Stimulated activated CD4-positive, alpha-beta T cell treated with anti-CD3 and anti-CD28 coated beads, Interleukin-1b, Interleukin-23, amount 100 ng/mL, for 4 hours (primary cell): Measurements from ENCODE around the gene RPL19.
"Not testable (repeated sequence)": the region's sequence is repeated elsewhere in the genome, so short reads cannot be mapped to it uniquely, and the experiment has no call there.

ENCODE experiments used
- DNase-seq, 2 donors: peaks; one replicate each; pipeline ENCODE4 v3.0.0-alpha.2; 2020; ENCODE audit warnings: low read depth in 2 of 2

Gene RPL19

GRCh38 chr17:39200070-39200879 lies at the start of gene RPL19:
TSS of gene RPL19 (plus strand) at chr17:39200283. CDS start at chr17:39200345, 62 bp downstream.
- peak; percentile 71 to 75 for DNase-seq

DNA sequence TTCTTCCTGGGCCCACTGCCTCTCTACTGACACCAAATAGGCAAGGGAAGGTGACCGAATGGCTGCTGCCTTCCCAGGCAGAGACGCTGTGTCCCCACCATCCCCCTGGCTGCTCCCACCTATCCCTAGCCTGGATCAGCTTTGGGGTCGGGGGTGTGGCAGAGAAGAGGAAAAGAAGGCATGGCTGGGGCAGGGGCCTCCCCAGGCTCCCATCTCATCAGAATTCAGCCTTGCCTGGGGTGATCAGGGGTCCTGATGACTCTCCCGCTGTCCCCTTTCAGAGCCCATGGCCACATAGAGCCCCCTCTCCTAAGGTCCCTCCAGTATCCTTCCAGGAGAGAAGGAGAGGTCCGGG lies 49.3 kb upstream of the RPL19 start:
- no peak for DNase-seq

DNA sequence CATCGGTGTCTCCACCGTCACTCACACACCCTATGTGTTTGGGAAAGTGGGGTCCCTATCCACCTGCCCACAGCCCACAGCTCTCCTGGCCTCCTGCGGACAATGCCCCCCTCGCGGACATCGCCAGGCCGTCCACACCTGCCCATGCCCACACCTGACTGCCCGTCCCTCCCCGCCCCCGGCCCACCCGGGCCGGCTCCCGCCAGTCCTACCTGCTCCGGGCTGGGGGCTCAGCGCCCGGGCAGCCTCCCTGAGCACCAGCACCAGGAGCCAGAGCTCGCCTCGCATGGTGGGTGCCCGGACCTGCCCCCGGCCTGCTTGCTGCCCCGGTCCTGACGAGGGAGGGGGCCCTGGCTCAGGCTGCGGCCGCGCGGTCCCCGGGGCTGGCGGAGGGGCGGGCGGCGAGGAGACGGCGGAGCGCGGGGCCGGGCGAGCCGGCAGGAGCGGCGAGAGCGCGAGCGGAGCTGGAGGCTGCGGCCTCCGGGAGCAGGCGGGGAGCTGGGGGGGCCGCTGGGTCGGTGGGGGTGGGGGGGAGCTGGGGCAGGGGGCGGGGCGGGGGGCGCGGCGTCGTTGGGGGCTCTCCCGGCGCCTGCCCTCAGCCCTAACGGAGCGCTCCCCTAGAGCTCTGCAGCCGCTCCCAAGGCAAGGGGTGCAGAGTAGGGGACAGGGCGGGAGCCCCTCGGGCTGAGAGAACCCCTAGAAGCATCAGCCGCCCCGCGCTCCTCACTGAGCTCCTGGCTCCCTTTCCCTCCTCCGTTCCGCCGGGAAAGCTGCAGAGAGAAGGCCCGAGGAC lies 48.7 kb upstream of the RPL19 start, which contains the start of gene PLXDC1:
Gene PLXDC1 (minus strand): TSS at position 488 of the 793 bp plus-strand sequence. CDS start 200 bp downstream, at position 288.
- DNase-seq: no peak

- DNase-seq: no peak
These were observed 47.9 kb upstream of the RPL19 start for GRCh38 chr17:39151943-39152818.

- DNase-seq: peak; percentile 91 to 97
These were observed 46.5 kb upstream of the RPL19 start for GRCh38 chr17:39153599-39154051.

DNA sequence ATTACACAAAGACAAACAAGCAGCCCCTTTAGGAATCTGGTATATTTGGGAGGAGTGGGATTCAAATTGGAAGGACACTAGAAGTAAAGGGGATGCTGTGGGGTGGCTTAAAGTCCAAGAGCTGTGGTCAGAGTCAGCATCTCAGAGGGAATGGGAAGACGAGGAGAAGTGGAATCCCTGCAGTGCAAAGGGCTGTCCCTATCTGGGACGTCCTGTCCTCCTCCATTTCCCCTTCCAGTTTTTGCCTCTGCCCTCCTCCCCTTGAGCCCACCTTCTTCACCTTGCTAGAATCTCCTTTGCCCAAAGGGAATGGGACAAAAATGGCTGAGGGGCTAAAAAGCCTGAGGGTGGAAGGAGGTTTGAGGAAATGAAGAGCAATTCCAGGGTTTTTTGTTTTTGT lies 44.4 kb upstream of the RPL19 start:
- no peak for DNase-seq

DNA sequence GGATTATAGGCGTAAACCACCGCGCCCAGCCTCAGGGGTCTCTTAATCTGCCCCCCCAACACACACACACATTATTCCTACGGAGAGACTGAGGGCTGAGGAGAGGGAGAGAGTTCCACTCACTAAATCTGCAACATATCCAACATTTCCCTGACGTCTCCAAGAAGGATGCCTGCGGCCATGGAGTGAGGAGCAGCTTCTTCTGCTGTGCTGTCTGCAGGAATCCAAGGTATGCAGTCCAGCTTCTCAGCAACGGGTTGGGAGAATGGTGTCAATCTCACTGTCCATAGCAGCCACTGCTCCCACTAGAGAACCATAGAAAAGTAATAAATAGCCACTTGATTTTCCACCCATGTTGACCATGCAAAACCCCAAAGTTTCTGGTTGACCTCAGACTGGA lies 43.6 kb upstream of the RPL19 start:
- DNase-seq: no peak

- no peak for DNase-seq
These were observed 41.5 kb upstream of the RPL19 start for GRCh38 chr17:39158623-39159022.

GRCh38 chr17:39161962-39162361 lies 38.1 kb upstream of the RPL19 start:
- no peak for DNase-seq

DNA sequence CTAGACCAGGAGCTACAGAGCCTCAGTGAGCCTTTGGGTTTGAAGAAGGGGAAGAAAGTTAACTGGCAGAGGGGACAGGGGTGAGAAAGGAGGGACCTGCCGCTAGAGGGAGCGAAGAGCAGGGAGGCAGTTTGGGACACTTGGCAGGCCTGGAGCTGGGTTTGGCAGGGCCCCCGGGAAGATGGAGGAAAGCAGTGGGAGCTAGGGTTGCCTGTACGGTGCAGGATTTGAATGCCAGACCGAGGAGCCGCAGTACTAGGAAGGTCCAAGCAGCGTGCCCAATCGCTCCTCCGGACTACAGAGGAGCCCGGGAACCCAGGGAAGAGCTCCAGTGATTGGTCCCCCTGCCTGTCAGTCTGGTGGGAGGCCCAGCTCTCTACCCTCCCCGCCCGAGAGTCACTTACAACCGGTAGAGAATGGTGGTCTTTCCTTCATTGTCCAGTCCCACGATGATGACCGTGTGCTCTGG lies 35.4 kb upstream of the RPL19 start:
- peak; percentile 56 to 65 for DNase-seq

GRCh38 chr17:39165178-39165840 lies 34.8 kb upstream of the RPL19 start:
- DNase-seq: no peak

DNA sequence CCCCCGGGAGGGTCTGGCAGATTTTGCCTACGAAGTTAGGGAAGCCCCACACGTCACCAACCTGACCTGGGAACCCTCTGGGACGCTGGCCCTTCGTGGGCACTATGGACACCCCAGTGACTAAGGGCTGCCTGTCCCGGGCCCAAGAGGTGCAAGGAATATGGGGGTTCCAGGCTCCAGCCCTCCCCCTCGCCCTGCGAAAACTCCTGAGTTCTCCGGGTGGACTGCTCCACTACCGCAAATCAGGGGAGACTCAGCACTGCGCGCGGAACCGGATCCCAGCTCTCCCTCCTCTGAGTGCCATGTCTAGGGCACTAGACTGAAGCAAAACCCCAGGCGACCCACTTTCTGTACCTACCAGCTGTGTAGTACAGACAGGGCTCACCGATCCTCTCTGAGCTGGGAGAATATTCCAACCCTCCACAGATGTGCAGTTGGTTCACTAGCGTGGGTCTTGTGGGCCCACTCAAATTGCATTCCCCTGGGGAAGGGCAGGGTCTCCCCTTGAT lies 34.2 kb upstream of the RPL19 start, which contains the start of gene ARL5C:
Gene ARL5C (minus strand): TSS at position 321 of the 509 bp plus-strand sequence. CDS start 401 bp downstream, outside the sequence.
- DNase-seq: no peak

DNA sequence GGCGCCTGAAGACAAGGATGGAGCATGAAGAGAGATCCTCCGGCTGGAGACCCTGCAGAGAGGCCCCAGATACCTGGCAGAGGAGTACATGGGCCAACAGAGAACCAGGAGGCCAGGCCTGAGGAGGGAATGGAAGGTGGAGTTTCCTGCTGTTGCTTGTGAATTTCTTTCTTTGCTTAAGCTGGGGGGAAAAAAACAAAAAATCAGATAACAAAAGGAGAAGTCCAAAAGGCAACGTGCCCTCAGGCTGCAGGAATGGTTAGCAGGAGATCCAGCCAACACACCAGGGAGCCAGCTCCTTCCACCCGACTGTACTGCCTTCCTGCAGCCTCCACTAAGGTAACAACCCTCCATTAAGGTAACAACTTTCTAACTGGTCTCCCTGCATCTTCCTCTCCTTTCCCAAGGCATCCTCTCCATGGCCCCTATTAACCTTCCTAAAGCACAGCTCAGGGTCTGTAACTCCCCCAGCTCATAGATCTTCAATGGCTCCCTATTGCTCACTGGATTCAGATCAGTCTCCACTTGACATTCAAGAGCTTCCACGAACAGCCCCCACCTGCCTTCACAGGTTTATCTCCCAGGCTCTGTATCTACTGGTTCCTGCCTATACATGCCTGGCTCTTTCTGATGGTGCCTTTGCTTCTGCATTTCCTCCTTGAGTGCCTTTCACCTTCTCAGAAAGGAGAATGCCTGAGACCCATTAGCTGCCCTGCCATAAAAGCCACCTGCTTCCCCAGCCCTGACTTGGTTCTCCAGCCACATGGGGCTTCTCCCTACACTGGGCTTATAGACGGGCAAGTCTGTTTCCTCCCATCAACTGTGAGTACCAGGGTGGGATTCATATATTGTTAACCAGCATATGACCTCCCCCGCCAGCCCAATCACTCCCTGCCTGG lies 33.4 kb upstream of the RPL19 start:
- no peak for DNase-seq

- DNase-seq: no peak
These were observed 32.6 kb upstream of the RPL19 start for GRCh38 chr17:39167476-39167875.

DNA sequence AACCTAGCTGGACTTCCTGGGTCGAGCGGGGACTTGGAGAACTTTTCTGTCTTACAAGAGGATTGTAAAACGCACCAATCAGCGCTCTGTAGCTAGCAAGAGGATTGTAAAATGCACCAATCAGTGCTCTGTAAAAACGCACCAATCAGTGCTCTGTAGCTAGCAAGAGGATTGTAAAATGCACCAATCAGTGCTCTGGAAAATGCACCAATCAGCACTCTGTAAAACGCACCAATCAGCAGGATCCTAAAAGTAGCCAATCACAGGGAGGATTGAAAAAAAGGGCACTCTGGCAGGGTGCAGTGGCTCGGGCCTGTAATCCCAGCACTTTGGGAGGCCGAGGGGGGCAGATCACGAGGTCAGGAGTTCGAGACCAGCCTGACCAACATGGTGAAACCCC lies 31.6 kb upstream of the RPL19 start:
- not testable (repeated sequence) for DNase-seq

DNA sequence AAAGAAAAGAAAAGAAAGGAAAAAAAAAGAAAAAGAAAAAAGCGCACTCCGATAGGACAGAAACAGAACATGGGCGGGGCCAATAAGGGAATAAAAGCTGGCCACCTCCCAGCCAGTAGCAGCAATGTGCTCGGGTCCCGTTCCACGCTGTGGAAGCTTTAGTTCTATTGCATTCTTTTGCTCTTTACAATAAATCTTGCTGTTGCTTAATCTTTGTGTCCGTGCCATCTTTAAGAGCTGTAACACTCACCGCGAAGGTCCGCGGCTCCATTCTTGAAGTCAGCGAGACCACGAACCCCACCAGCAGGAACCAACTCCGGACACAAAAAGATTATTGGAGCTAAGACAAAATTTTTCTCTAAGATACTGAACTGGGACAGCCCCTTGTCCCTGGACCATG lies 31.0 kb upstream of the RPL19 start:
- DNase-seq: no peak

- DNase-seq: no peak
These were observed 30.6 kb upstream of the RPL19 start for GRCh38 chr17:39169518-39169917.

- DNase-seq: no peak
These were observed 30.0 kb upstream of the RPL19 start for GRCh38 chr17:39170109-39170508.

- no peak for DNase-seq
These were observed 29.5 kb upstream of the RPL19 start for GRCh38 chr17:39170558-39170957.

GRCh38 chr17:39171933-39172332 lies 28.1 kb upstream of the RPL19 start:
- DNase-seq: no peak
